Mesenchymal stem cell (in vitro differentiated cells and primary cell): ENCODE results near the gene ABHD8.
A peak's percentile ranks its signal among the peaks of the same experiment; 100 is the strongest.

Source experiments
- DNase-seq: peaks from one replicate; pipeline ENCODE4 v3.0.0-alpha.2; 2013
- H2AFZ ChIP-seq: one replicate; pipeline ENCODE4 v1.6.1; 2013; ENCODE audit warnings: low read depth, mild to moderate bottlenecking, control low read depth, inconsistent platforms, low read length, moderate library complexity
- H2AK5ac ChIP-seq: 2 replicates; pipeline ENCODE4 v1.6.1; 2013; ENCODE audit warnings: low read length, moderate library complexity, mild to moderate bottlenecking, inconsistent platforms; ENCODE audit not compliant: severe bottlenecking
- H2BK120ac ChIP-seq: one replicate; pipeline ENCODE4 v1.6.1; 2013; ENCODE audit warnings: low read depth, mild to moderate bottlenecking, inconsistent platforms, low read length, moderate library complexity
- H2BK12ac ChIP-seq, 2 experiments: one replicate each; pipeline ENCODE4 v1.6.1; 2013; ENCODE audit warnings: inconsistent platforms in 2 of 2, low read length in 2 of 2, mild to moderate bottlenecking in 2 of 2, moderate library complexity in 2 of 2, control low read depth in 1 of 2
- H2BK15ac ChIP-seq: one replicate; pipeline ENCODE4 v1.6.1; 2013; ENCODE audit warnings: mild to moderate bottlenecking, low read depth, inconsistent platforms; ENCODE audit not compliant: poor library complexity, severe bottlenecking
- H2BK5ac ChIP-seq: 2 replicates; pipeline ENCODE4 v1.6.1; 2013; ENCODE audit warnings: low read depth, mild to moderate bottlenecking, low read length, control low read depth, inconsistent platforms; ENCODE audit not compliant: poor library complexity, severe bottlenecking
- H3K14ac ChIP-seq, 2 experiments: one replicate each; pipeline ENCODE4 v1.6.1; 2013; ENCODE audit warnings: inconsistent platforms in 2 of 2, low read length in 2 of 2, control low read depth in 1 of 2, mild to moderate bottlenecking in 1 of 2, moderate library complexity in 1 of 2
- H3K18ac ChIP-seq, 2 experiments: one replicate each; pipeline ENCODE4 v1.6.1; 2013; ENCODE audit warnings: inconsistent platforms in 2 of 2, low read length in 2 of 2, control low read depth in 1 of 2, low read depth in 1 of 2, mild to moderate bottlenecking in 1 of 2
- H3K23ac ChIP-seq, 2 experiments: one replicate each; pipeline ENCODE4 v1.6.1; 2013; ENCODE audit warnings: inconsistent platforms in 2 of 2, low read length in 2 of 2, mild to moderate bottlenecking in 2 of 2, moderate library complexity in 2 of 2, control low read depth in 1 of 2
- H3K27ac ChIP-seq: 2 replicates; pipeline ENCODE4 v1.5.1; 2013; ENCODE audit warnings: mild to moderate bottlenecking, moderate library complexity, low read length, control low read depth, inconsistent platforms; ENCODE audit not compliant: poor library complexity, severe bottlenecking
- H3K27me3 ChIP-seq, 2 experiments: 2 replicates each; pipeline versions ENCODE4 v1.6.1 to v1.7.0; 2013; ENCODE audit warnings: low read length in 2 of 2, mild to moderate bottlenecking in 2 of 2, moderate library complexity in 2 of 2, control low read depth in 1 of 2, inconsistent platforms in 1 of 2; ENCODE audit not compliant: control insufficient read depth in 1 of 2, insufficient read depth in 1 of 2
- H3K36me3 ChIP-seq, 2 experiments: 2 replicates each; pipeline versions ENCODE4 v1.6.1 to v1.7.0; 2013; ENCODE audit warnings: low read length in 2 of 2, control low read depth in 1 of 2, inconsistent platforms in 1 of 2, low read depth in 1 of 2, mild to moderate bottlenecking in 1 of 2; ENCODE audit not compliant: insufficient read depth in 2 of 2, control insufficient read depth in 1 of 2
- H3K4ac ChIP-seq, 2 experiments: one replicate each; pipeline ENCODE4 v1.6.1; 2013; ENCODE audit warnings: inconsistent platforms in 2 of 2, low read length in 2 of 2, mild to moderate bottlenecking in 2 of 2, moderate library complexity in 2 of 2, control low read depth in 1 of 2, low read depth in 1 of 2
- H3K4me1 ChIP-seq: 2 replicates; pipeline ENCODE4 v1.6.1; 2013; ENCODE audit warnings: low read depth, low read length, control low read depth; ENCODE audit not compliant: control insufficient read depth, insufficient read depth
- H3K4me2 ChIP-seq: 2 replicates; pipeline ENCODE4 v1.6.1; 2013; ENCODE audit warnings: low read length, mild to moderate bottlenecking, inconsistent platforms; ENCODE audit not compliant: poor library complexity, severe bottlenecking
- H3K4me3 ChIP-seq, 2 experiments: 2 replicates each; pipeline versions ENCODE4 v1.5.1 to v1.7.0; 2013; ENCODE audit warnings: low read length in 2 of 2, mild to moderate bottlenecking in 2 of 2, control low read depth in 1 of 2, low read depth in 1 of 2; ENCODE audit not compliant: insufficient read depth in 1 of 2
- H3K79me1 ChIP-seq: replicated peaks from 2 replicates; pipeline ENCODE4 v1.6.1; 2013; ENCODE audit warnings: mild to moderate bottlenecking, control low read depth, low read length, inconsistent platforms; ENCODE audit not compliant: poor library complexity, severe bottlenecking
- H3K9ac ChIP-seq: 2 replicates; pipeline ENCODE4 v1.7.0; 2013; ENCODE audit warnings: mild to moderate bottlenecking, low read length, moderate library complexity
- H3K9me3 ChIP-seq: 2 replicates; pipeline ENCODE4 v1.7.0; 2013; ENCODE audit warnings: mild to moderate bottlenecking, low read length; ENCODE audit not compliant: control insufficient read depth
- H4K8ac ChIP-seq: one replicate; pipeline ENCODE4 v1.6.1; 2013; ENCODE audit warnings: inconsistent platforms, mild to moderate bottlenecking, low read length, moderate library complexity
- H4K91ac ChIP-seq: one replicate; pipeline ENCODE4 v1.6.1; 2013; ENCODE audit warnings: mild to moderate bottlenecking, low read length, inconsistent platforms
- WGBS: methylation state at CpG from one replicate; pipeline ENCODE4 v1.1.7; 2013; ENCODE audit warnings: mixed read lengths; 5-methylcytosine and 5-hydroxymethylcytosine counted together

Gene ABHD8

DNA sequence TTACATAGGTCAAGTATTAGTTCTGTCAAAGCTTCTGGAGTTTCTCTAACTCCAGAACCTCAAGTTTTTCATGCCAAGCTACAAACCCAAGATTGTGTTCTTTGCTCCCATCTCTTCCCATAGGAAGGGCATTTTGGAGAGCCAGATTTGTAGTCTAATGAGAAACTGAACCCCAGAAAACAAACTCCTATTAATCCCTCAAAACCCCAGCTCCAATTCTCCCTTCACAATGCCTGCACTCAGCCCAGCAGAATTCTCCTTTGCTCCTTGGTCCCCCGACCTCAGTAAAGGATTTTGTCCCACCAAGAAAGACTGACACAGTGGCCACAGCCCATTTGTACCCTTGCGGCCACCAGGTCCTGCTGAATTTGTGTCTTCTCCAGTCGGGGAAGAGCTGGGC is 47.1 kb downstream of the ABHD8 start:
- Histone ChIP-seq H2BK5ac (no peak overlapping the region), H2AFZ (no peak overlapping the region), H3K23ac (no peak overlapping the region), H3K4ac (no peak overlapping the region), H2BK12ac (no peak overlapping the region), H3K36me3 (no peaks in the 10 kb centered on the region), H3K27me3 (peaks cover 0 to 13% of the 10 kb centered on the region in 2 experiments), H3K27ac (no peak overlapping the region), H2BK120ac (no peak overlapping the region), H4K91ac (no peak overlapping the region), H3K18ac (no peak overlapping the region), H2AK5ac (no peak overlapping the region), H4K8ac (no peak overlapping the region), H3K4me2 (no peak overlapping the region), H3K79me1 (no peaks in the 10 kb centered on the region), H2BK15ac (no peak overlapping the region), H3K9ac (no peak overlapping the region), H3K4me1 (peaks cover 5% of the 10 kb centered on the region), H3K14ac (no peak overlapping the region), H3K4me3 (no peak overlapping the region), H3K9me3 (peaks cover 10% of the 10 kb centered on the region)
- no peak for DNase-seq
- WGBS, result 90% methylated on average over 3 of the region's 3 CpGs

DNA sequence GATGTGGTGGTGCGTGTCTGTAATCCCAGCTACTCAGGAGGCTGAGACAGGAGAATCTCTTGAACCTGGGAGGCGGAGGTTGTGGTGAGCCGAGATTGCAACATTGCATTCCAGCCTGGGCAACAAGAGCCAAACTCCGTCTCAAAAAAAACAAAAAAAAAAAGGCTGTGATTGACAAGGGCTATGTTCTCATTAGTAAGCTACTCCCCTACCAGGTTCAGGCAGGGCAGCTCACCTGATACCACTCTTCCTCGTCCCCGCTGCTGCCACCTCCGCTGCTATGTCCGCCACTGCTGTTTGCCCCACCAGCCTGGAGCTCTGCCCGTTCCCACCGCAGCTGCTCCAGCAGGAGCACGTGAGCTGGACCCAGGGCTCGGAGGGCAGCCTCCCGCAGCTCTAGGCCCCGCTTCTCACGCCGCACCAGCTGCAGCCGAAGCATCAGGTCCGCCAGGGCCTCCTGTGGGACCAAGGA is 48.0 kb downstream of the ABHD8 start:
- WGBS, result 82% methylated on average over 18 of the region's 18 CpGs

DNA sequence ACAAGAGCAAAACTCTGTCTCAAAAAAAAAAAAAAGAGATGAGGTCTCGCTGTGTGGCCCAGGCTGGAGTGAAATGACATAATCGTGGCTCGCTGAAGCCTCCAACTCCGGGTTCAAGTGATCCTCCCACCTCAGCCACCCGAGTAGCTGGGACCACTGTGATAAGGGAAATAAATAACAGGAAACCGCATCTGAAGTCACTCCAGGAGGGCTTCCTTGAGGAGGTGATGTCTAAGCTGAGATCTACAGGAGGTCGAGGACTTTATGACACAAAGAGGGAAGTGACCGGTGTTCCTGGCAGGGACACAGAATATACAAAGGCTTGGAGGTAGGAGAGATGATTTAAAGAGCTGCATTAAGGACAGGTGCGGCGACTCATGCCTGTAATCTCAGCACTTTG is 48.6 kb downstream of the ABHD8 start:
- no peak overlapping the region for H4K91ac ChIP-seq
- 88% methylated on average over 10 of the region's 10 CpGs for WGBS
- H4K8ac ChIP-seq, result no peak overlapping the region

More for the DNA sequence above, 48.0 kb downstream of the ABHD8 start:
- Histone ChIP-seq H3K4me3 (no peak overlapping the region), H3K23ac (no peak overlapping the region), H3K4ac (no peak overlapping the region), H3K9ac (no peak overlapping the region), H2BK15ac (peak overlapping the region; percentile 6), H3K9me3 (peaks cover 10% of the 10 kb centered on the region), H2BK5ac (no peak overlapping the region), H3K36me3 (no peaks in the 10 kb centered on the region), H3K4me1 (peaks cover 6% of the 10 kb centered on the region), H2AFZ (no peak overlapping the region), H3K4me2 (no peak overlapping the region), H4K91ac (no peak overlapping the region), H3K27ac (no peak overlapping the region), H2AK5ac (no peak overlapping the region), H2BK12ac (no peak overlapping the region), H2BK120ac (no peak overlapping the region), H3K18ac (no peak overlapping the region), H3K14ac (no peak overlapping the region), H3K79me1 (no peaks in the 10 kb centered on the region), H4K8ac (no peak overlapping the region), H3K27me3 (peaks cover 0 to 10% of the 10 kb centered on the region in 2 experiments)
- no peak for DNase-seq

DNA sequence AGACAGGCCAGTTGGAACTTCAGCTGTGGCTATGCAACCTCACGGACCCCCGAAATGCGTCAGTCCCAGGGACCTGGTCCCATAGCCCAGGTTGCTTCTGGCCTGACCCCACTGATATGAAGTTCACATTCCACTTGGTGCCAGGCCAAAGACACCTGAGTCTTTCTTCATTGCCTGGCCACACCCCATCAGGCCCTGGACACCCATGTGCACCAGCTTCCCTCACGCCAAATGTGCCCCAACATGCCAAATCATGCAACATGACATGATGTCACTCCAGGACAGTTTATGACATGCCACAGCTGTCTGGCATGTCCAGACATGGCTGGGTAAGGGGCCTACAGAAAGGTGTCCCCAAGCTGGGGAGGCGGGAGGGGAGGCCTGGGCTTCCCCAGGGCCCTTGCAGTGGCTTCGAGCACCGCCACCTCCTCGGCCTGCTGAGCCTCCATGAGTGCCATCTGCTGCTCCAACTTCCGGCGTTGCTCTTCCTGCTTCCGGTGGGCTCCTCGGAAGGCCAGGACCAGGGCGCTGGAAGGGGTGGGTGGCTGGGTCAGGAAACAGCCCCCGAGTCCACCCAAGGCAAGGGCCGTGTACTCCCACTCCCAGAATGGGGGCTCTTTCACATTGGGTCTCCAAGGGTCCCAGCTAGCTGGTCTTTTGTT is 53.2 kb downstream of the ABHD8 start:
- Histone ChIP-seq H3K27ac (no peak overlapping the region), H3K36me3 (no peaks in the 10 kb centered on the region), H2BK5ac (no peak overlapping the region), H4K91ac (peak overlapping the region; percentile 87), H3K9me3 (no peaks in the 10 kb centered on the region), H2AK5ac (no peak overlapping the region), H4K8ac (peak overlapping the region; percentile 29), H3K4me2 (no peak overlapping the region), H3K14ac (no peak overlapping the region), H3K79me1 (no peaks in the 10 kb centered on the region), H3K4me1 (peaks cover 33% of the 10 kb centered on the region), H3K27me3 (peaks cover 0 to 3% of the 10 kb centered on the region in 2 experiments), H2AFZ (no peak overlapping the region), H3K18ac (peak overlapping the region; percentile 8 to 40), H2BK120ac (peak overlapping the region; percentile 13), H3K23ac (no peak overlapping the region), H2BK12ac (peak overlapping the region; percentile 31 to 46), H2BK15ac (no peak overlapping the region), H3K4ac (peak overlapping the region in 1 of 2 experiments; percentile 43), H3K4me3 (no peak overlapping the region), H3K9ac (no peak overlapping the region)
- 95% methylated on average over 15 of the region's 15 CpGs for WGBS
- no peak for DNase-seq

More for the DNA sequence above, 48.6 kb downstream of the ABHD8 start:
- Histone ChIP-seq H3K9me3 (peaks cover 6% of the 10 kb centered on the region), H3K4me1 (peaks cover 11% of the 10 kb centered on the region), H3K36me3 (no peaks in the 10 kb centered on the region), H2BK12ac (no peak overlapping the region), H3K4me3 (no peak overlapping the region), H3K23ac (no peak overlapping the region), H3K27me3 (peaks cover 0 to 10% of the 10 kb centered on the region in 2 experiments), H3K79me1 (no peaks in the 10 kb centered on the region), H3K4me2 (no peak overlapping the region), H3K18ac (no peak overlapping the region), H2AK5ac (no peak overlapping the region), H2AFZ (no peak overlapping the region), H3K27ac (no peak overlapping the region), H3K4ac (no peak overlapping the region), H2BK120ac (no peak overlapping the region), H3K14ac (no peak overlapping the region), H2BK5ac (no peak overlapping the region), H2BK15ac (no peak overlapping the region), H3K9ac (no peak overlapping the region)
- DNase-seq, result no peak
